Measurements from ENCODE around the gene APCDD1L.

APCDD1L gene
- 0 reads per million in 4 donors for total RNA-seq

DNA sequence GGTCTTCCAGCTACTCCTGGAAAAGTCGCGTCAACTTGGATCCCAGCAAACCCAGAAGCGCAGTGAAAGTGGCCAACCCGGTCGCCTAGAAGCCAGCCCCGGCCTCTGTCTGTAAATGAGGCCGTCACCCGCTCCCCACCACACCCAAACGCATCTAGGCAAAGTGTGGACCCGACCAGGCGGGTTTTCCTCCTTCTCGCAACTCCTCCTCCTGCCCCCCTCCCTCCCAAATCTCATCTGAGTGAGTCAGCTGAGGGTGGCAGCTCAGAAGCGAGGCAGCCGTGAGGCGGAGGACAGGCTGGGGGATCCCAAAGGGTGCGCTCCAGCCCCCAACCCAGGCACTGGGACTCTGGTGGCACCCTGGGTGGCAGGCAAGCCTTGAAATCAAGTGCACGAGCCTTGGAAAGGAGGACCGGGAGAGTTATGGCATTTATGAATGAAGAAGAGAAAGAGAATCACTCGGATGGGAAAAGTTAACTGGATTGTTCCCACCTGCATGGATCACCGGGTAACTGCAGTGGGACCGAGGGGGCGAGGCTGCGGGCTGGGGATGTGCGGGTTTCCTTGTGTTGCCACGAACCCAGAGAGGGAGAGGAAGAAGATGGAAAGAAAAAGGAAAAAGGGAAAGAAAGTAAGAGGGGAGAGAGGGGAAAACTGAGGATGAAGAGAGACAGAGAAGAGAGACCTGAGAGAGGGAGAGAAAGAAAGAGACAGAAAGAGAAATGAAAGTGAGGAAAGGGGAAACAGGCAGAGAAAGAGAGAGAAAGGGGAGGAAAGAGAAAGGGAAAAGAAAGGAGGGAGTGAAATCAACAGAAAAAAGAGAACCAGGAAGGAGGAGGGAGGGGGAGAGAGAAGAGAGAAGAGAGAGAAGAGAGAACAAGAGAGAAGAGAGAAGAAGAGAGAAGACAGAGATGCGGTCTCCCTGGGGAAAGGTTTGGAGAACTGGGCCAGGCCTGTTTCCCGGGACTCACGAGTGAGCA, at the start of gene APCDD1L:
Gene APCDD1L (minus strand): TSS at position 167 of the 980 bp plus-strand sequence. CDS start 692 bp downstream, outside the sequence.
- DNase-seq, result no peak

DNA sequence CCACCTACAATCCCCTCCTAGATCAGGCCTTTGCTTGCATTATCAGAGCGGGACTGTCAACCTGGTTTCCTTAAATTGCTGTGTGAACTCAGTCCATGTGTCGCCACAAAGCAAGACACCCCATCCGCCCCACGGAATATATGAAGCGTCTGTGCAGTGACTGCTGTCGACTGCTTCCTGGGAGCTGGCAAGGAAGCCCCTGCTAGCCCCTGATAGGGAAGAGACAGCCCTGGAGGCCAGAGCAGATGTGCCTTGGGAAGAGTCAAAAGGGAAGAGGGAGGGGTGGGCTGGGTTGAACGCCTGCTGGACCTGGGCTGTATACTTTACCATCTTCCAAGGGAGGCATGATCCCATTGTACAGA, 44.1 kb upstream of the APCDD1L start:
- DNase-seq, result no peak

DNA sequence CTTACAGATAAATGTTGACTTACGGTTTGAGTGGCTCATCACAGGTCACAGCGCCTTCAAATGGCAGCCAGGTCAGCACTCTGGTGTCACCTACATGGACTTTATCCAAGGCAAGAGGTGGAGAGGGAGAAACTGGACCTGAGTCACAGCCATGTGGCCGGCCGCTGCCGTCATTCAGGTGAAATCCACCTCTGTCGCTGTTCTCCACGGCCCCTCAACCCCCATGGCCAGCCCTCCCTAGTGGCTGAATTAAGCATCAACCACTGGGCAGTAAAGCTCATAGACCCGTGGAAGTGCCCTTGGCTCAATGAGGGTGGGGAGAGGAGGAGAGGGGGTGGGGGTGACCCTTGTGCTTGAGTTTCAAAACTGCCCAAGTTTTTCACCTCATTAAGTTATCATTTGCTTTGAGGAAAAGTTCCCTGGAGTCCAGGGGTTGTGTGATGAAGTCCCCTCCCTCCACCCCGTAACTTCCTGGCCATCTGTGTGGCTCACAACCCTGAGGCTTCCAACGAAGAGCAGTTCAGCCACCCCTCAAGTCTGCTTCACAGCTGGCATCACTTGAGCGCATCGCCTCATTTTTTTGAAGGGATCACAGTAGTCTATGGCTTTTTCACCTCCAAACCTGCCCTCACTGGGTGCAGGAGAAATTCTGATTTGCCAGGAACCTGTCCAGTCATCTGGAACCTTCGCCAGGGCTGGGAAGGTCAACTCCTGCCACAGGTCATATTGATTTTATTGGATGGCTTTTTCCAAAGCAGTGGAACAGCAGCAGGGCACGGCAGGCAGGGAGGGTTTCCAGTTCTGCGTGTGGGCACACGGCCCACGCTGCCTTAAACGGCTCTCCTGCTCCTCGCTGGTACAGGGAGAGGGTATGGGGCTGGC, 43.5 kb upstream of the APCDD1L start:
- no peak for DNase-seq

DNA sequence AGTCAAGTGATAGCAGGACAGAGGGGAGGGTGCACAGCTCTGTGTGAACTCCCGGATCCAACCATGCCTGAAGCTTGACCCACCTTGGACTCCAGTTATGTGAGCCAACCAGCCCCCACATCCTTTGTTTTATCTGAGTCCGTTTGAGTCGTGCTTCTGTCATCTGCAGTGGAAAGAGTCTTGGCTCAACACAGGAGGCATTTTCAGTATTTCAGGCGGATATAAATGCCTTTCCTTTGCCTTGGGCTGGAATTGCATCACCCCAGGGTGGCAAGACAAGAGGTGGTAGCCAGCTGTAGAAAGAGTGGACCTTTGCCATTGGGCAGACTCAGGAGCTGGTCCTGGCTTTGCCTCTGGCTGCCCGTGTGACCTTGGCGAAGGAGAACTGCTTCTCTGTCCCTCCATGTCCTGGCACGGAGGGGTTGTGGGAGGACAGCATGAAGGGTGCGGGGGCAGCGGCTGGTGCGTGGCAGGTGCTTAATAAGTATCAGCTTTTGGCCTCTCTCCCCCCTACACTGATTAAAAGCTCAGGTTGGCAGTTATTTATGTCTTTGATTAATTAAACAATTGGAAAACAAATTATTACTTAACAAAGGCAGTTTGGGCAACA, 42.6 kb upstream of the APCDD1L start:
- DNase-seq, result no peak

DNA sequence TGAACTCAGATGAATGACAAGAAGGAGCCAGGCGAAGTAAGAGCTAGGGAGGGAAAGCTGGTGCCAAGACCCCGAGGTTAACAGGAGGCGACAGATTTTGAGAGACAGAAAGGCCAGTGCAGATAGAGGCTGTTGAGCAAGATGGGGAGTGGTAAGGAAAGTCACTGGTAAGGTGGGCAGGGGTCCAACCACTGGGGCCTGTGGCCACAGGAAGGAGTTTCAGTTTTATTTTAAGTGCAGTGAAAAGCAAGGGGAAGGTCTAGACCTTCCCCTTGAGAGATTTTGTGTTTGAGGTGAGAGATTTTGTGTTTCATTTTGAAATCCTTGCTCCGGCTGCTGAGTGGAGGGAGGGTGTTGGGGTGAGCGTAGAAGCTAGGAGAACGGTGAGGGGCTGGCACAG, 41.8 kb upstream of the APCDD1L start:
- no peak for DNase-seq

DNA sequence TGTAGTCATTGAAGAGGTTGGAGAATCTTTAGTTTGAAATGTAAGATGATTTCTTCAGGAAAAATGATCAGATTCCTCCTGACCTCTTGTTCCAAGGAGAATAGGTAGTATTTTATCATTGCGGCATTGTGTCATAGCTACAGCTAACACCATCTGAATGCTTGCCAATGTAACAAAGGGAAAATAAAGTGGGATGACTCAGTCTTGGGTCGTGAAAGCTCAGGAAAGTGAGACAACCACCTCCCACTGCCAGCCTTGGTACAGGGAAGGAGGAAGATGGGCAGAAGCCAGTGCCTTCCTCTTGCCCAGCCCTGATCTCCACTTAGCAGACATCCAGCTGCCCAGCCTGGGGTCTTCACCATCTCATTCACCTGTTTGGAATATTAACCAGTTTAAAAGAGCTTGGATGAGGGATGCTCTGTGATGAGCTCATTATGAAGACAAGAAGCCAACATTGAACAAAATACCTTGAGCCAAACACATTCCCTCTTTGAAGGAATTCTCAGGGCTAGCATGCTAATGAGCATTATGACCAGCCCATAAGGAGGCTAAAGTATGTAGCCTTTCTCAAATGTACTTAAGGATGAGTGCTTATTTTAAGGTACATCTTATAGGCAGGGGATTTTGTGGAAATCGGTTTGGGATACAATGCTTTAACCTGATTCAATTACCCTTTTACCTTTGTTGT, 40.0 kb upstream of the APCDD1L start:
- DNase-seq, result no peak

DNA sequence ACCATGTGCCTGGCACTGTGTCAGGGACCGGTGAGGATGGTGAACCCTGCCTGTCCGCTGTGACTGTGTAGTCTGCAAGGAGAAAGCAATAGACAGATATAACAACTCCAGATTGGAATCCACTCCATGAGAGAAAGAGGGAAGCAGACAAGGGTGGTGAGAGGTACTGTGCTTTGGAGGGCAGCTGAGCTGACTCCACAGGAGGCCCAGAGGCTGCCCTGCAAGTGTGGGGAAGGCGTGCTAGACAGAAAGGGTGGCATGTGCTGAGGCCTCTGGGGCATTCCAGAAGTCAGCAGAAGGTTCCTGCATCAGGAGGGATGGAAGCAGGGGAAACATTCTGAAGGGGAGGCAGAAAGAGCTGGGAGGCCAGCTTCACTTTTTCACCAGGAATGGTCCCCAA, 39.3 kb upstream of the APCDD1L start:
- no peak for DNase-seq

DNA sequence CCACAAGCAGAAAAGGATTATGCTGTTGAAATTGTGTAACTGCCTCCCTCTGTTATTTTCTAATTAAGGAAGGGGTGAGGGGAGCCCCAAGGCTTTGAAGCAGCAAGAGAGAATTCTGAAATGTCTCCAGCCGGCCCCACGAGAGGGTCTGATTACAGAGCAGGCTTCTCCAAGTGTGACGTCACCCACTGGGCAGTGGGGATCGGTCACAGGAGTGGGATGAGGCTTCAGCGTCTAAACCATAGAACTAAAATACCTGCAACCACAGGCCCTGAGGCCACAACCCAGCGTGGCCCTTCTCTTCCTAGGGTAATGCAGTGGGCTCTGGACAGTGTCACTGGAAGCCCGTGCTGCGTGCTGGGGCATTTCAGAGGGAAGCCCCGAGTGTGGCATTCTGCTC, 38.6 kb upstream of the APCDD1L start:
- no peak for DNase-seq

DNA sequence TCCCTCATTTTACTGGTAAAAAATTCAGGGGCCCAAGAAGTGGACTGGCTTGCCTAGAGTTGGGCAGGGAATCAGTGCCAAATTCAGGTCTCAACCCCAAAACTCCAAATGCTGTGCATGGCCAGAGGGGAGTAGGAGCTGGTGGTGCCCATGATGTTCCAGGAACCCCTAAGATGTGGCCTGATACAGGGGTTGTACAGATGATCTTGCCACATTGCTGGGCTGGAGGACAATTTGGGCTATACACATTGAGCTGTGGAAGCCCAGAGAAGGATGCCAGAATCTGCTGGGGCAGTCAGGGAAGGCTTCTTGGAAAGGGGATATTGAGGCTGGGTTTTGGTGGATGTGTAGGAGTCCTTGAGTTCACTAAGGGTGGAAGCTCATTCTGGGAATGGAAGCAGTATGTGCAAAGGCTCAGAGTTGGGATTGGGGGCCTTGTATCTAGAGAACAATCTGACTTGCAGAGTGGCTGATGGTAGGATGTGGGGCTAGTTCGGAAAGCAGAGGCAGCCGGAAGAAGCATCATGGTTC, 38.0 kb upstream of the APCDD1L start:
- no peak for DNase-seq

DNA sequence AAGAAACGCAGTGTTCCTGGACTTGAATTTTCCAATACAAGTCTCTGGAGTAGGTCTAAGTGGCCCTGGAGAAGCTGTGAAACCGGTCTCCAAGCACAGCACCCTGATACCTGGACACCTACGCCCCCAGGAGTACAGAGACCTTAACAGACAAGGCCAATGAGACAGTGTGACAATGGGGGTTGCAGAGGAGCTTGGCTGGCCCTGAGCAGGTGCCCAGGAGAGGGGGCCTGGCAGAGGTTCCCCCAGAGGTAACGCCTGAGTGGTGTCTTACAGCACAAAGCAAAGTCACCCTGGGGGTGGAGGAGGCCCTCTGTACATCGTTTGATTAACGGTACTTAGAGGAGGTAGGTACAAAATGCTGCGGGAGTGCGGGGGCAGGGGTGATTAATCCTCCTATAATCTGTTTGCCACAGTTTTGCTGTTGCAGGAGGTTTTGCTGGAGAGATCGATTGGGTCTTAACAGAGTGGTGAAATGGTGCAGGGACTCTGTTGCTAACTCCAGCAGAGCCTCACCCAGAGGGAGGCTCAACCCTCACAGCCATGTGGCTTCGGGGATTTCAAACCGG, 37.3 kb upstream of the APCDD1L start:
- DNase-seq, result no peak

DNA sequence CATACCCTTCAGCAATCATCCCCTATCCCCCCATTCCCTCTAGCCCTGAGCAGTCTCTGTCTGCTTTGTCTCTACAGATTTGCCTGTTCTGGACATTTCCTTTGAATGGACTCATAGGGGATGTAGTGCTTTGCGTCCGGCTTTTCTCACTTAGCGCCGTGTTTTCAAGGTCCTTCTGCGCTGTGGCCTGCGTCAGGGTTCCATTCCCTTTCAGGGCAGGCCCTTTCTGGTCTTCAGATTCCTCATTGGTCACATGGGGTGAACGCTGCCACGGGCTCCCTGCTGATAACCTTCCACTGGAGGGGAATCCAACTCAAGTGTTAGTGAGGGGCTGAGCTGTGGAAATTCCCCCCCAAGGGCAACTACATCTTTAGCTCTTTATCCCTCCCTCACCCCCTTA, 36.4 kb upstream of the APCDD1L start:
- no peak for DNase-seq

DNA sequence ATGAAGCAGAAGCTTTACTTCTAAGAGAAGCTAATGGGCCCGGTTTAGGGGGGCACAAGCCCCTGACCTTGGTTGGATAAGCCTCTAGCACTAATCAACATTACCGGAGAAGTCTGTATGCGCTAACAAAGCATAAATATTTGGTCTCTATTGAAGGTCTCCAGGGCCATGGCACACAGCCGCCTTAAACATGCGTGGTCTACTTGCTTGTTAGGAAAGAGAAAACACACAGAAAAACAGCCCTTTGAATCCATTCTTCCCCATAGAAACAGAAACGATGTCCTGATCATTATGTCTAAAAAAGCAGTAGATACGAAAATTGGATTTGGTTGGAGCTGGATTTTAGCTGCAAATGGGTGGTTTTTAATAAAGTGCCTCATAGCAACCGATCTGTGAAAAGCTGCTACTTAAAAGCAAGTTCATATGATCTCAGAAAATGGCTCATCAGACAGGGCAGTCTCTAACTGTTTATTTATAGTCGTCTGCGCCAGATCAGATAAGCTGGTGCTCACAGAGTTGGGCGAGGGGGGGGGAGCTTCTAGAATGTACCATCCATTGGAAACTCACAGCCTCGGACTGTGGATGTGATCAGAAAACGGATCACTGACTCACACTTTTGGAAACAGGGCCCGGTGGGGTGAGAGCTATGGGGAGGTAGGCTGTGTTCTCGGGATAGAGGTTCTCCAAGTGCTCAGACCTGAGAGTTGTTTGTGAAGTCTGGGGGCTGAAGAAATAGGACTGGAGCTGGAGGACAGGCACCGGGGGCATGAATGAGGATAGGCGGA, 35.3 kb upstream of the APCDD1L start:
- DNase-seq, result no peak

DNA sequence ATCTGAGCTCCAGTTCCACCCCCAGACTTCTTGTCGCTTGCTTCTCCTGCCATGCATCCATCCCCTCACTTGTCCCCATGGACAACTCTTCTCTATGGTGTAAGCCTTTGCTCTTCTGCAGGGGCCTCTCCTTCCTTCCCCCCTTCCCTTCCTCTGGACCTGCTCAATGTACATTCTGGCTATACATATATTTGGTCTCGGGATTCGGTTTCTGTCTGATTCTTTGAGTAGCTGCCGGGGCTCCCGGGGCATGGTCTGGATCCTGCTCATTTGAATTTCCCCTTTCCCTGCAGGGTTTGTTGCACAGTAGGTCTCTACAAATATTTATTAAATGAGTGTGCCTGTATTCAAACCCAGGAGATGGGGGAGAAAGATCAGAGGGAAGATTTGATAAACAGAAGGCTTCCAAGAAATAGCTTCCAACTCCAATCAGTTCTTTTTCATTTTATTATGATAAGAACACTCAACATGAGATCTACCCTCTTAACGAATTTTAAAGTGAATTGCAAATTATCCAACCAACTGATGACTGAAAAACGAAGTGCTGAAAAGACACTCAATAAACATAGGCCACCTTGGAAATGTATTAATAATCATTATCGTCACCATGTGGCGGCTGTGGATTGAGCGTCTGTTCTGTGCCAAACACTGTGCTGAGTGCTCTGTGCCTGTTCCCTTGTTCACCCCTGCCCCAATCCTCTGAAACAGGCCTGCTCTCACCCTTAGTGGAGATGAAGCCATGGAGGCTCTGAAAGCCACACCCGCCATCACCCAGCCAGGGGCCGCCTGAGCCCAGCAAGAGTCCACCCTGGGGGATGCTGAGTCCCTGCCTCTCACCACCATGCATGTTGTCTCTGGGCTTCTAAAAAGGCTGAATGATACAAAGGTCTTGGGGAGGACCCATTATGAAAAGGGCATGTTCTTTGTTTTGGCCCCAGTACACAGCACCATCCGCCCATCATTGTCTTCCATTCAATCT, 34.3 kb upstream of the APCDD1L start:
- no peak for DNase-seq

DNA sequence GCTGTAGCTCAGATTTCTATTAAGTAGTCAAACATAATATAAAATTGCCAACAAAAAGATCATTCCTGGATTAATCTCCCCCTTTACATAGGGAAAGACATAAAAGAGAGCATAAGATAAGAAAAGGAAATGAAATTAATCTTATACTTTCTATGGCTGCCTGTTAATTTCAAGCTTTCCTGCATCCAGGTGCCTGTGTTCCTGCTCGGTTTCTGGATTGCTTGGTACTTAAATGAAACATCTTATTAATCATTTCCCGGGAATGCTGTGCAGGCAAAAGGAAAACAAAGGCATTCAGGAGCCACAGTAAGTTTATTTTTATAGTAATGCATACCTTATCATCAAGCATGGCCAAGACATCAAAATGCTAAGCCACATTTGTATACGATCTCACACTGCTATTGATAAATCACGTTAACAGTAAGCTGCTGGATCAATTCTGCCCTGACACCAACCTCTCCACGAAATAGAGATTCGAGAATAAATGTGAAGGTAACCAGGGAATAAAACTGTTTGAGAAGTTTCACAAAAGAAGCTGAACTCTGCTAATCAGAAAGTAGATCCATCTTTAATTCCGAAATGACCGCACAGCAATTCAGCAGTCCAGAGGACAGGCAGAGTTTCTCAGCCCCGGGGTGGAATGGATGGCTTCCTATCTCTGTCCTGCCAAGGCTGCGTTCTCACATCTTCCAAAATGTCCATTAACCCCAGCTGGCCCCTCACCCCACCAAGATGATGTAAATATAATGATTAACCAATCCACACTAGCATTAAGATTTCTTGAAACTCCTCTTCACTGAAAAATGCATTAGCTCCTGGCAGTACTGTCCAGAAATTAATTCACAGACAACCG, 32.6 kb upstream of the APCDD1L start:
- no peak for DNase-seq

DNA sequence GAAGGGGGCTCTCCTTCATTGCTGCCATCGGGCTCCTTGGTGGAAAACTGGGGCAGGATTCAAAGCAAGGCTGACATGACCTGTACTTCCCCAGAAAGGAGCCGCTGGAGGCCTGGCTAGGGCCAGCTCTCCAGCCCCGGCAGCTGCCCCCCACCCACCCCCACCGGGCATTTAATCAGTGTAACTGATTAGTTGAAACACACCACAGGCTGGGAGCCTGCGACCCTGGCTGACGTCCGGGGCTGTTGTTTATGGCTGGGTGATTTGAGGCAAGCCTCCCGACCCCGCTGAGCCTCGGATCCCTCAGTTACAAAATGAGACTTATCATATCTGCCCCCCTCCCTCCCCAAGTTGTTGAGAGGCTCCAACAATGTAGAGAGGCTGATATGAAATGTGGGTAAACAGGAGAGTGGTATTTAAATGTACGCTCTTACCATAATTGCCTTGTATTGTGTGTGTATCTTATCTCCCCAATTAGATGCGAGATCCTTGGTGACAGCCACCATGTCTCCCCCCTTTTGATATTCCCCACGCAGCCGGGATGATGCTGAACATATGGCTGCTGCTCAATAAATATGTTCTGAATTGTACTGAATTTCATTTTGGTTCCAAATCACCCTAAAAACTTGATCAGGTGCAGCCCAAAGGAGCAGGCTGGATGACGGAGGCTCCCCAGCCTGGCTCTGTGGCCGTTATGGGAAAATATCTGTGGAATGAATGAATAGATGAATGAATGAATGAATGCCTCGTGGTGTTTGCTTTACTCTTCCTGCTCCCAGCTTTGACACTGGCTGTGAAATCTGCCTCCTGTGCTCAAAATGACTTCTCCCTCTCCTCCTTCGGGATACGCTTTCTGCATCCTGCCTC, 31.8 kb upstream of the APCDD1L start:
- DNase-seq, result no peak

DNA sequence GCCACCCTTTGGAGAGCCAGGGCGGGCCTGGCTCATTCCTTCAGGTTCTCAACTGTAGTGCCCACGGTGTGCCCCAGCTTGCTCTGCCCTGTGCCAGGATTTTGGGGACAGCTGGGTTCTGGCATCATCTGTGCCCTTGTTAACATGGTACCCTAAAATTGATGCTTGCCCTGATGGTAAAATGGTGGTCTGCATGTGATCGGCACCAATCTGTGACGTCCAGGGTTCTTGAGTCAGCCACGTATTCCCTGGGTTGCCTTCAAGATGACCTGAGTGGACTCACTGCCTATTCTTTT, 31.2 kb upstream of the APCDD1L start:
- no peak for DNase-seq

DNA sequence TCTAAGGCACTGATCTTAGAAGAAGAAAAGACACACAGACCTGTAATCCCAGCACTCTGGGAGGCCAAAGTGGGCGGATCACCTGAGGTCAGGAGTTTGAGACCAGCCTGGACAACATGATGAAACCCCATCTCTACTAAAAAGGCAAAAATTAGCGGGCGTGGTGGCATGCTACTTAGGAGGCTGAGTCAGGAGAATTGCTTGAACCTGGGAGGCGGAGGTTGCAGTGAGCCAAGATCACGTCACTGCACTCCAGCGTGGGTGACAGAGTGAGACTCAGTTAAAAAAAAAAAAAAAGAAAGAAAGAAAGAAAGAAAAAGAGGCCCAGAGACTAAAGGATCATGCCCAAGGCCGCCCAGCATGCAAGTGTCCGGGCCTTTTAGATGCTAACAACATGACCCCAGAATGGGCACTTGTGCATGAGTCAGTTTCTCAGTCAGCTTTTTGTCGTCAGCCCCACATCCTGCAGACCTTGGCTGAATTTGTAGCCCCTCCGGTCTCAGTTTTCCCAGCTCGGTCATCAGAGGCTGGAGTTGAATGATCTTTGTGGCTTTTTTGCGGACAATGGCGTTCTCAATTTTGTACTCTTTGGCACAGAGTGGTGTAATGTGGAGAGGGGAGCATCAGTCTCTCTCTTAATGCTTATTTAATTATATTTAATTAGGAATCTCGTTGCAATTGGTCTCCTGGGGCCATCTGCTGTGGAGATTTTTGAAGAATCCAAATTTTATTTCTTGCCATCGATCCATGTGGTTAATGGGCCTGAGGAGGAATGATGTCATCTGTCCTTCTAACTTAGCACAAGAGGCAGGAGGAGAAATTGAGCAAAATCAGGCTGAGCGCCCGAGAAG, 30.6 kb upstream of the APCDD1L start:
- no peak for DNase-seq

All from T-helper 1 cell (primary cell).